OCI-LY7 (cell line): ENCODE data around the gene CARNS1. TPM values are rescaled to one million over a fixed set of nuclear protein-coding genes. Genes with fewer than 3 reads are reported as not detected.

Experiments
- BruUV-seq: library from RNA; stranded (reverse); fragments of 400-500 nt; replicated peaks from 2 replicates; lab custom pipeline; 2021; lab: Mats Ljungman, UMichigan
- CTCF ChIA-PET: fragments of 300-600 bp; sonication (Branson Sonifier 250); formaldehyde crosslinking; loops from one replicate; lab custom pipeline; 2022; ENCODE audit warnings: antibody characterized with exemption; ENCODE audit not compliant: unreplicated experiment; lab: Charles Lee
- POLR2A ChIA-PET: fragments of 300-600 bp; sonication (Branson Sonifier 250); formaldehyde crosslinking; loops from one replicate; lab custom pipeline; 2022; ENCODE audit warnings: antibody characterized with exemption; lab: Charles Lee
- DNase-seq: peaks from one replicate; pipeline ENCODE4 v3.0.0-alpha.2; 2015; ENCODE audit warnings: low spot score
- H2AFZ ChIP-seq: fragments of 200-600 bp; sonication (generic), shearing (Covaris generic); 2 replicates; pipeline ENCODE4 v1.6.1; 2014; ENCODE audit warnings: mild to moderate bottlenecking, antibody characterized with exemption, low read length, moderate library complexity
- H3K27ac ChIP-seq: fragments of 200-600 bp; sonication (generic); 2 replicates; pipeline ENCODE4 v1.5.1; 2014; ENCODE audit warnings: mixed run types, low read depth, mild to moderate bottlenecking, moderate library complexity, low read length, inconsistent platforms; ENCODE audit not compliant: poor library complexity, severe bottlenecking
- H3K36me3 ChIP-seq: fragments of 200-600 bp; sonication (generic); 2 replicates; pipeline ENCODE4 v1.6.1; 2014; ENCODE audit warnings: mild to moderate bottlenecking, antibody characterized with exemption, low read length, moderate library complexity, mixed read lengths; ENCODE audit not compliant: insufficient read depth
- H3K4me1 ChIP-seq: fragments of 200-600 bp; sonication (generic); 2 replicates; pipeline ENCODE4 v1.5.1; 2014; ENCODE audit warnings: mild to moderate bottlenecking, low read length; ENCODE audit not compliant: insufficient read depth, poor library complexity, severe bottlenecking
- H3K4me2 ChIP-seq: fragments of 200-600 bp; sonication (generic); 2 replicates; pipeline ENCODE4 v1.6.1; 2014; ENCODE audit warnings: mild to moderate bottlenecking, low read length
- H3K4me3 ChIP-seq: fragments of 200-600 bp; sonication (generic); 2 replicates; pipeline ENCODE4 v1.5.1; 2014; ENCODE audit warnings: mild to moderate bottlenecking, low read depth, low read length; ENCODE audit not compliant: poor library complexity, severe bottlenecking
- H3K79me2 ChIP-seq: fragments of 200-600 bp; sonication (generic); 2 replicates; pipeline ENCODE4 v1.6.1; 2016; ENCODE audit warnings: low read depth, mild to moderate bottlenecking, low read length, moderate library complexity, mixed read lengths; ENCODE audit not compliant: insufficient read depth
- H3K9me2 ChIP-seq: fragments of 200-600 bp; sonication (generic); 2 replicates; pipeline ENCODE4 v1.6.1; 2016; ENCODE audit warnings: mild to moderate bottlenecking, low read length, mixed read lengths; ENCODE audit not compliant: insufficient read depth
- H3K9me3 ChIP-seq: fragments of 200-600 bp; sonication (generic); 2 replicates; pipeline ENCODE4 v1.6.1; 2014; ENCODE audit warnings: mild to moderate bottlenecking, mixed run types, low read length, mixed read lengths
- H4K20me1 ChIP-seq: fragments of 200-600 bp; sonication (generic); 2 replicates; pipeline ENCODE4 v1.6.1; 2014; ENCODE audit warnings: mild to moderate bottlenecking, antibody characterized with exemption, low read length, moderate library complexity, mixed read lengths; ENCODE audit not compliant: insufficient read depth
- CTCF ChIP-seq: fragments of 200-600 bp; sonication (generic); conservative IDR thresholded peaks from 2 replicates; pipeline ENCODE4 v1.5.1; 2014; ENCODE audit warnings: mild to moderate bottlenecking, antibody characterized with exemption, low read length, moderate library complexity, mixed read lengths
- EZH2phosphoT487 ChIP-seq: fragments of 200-600 bp; sonication (generic); IDR thresholded peaks from 2 replicates; pipeline ENCODE4 v1.6.1; 2018; ENCODE audit warnings: low read depth, borderline replicate concordance, mild to moderate bottlenecking, mixed run types, antibody characterized with exemption, low read length, moderate library complexity, mixed read lengths
- intact Hi-C: fragments of 100-400 bp; cut with micrococcal nuclease; formaldehyde crosslinking; loops from one replicate; pipeline ENCODE4 v1.10.0; 2022; ENCODE audit not compliant: unreplicated experiment
- total RNA-seq, 2 experiments: library from RNA; depleted of rRNA in 1 of 2; stranded (reverse); fragments of >200 nt in 1 of 2; shearing (Covaris generic) in 1 of 2; gene quantifications; 2 replicates each; pipeline ENCODE4 v1.2.3, GENCODE V29; 2014 to 2022

The CARNS1 gene
- total RNA-seq, 2 experiments from 2014 or later, result 0.06 to 0.21 TPM

DNA sequence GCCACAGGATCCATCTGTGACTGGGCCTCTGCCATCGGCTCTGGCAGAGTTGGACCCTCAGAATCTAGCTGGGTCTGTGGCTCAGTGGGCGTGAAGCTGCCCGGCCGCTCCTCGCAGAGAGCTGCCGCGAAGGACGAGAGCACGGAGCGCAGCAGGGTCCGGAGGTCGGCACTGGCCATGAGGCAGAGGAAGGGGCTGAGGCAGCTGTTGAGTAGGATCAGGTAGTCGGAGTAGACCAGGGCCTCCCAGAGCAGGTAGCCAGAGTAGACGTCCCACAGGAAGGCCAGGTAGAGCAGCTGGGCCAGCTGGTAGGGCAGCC, 36.1 kb downstream of the CARNS1 start:
- H3K4me2 ChIP-seq, result no peak overlapping the region
- CTCF ChIA-PET, result no interaction called here
- no peaks in the 10 kb centered on the region for H4K20me1 ChIP-seq
- no peak overlapping the region for H3K27ac ChIP-seq
- no peaks in the 10 kb centered on the region for H3K9me2 ChIP-seq
- BruUV-seq, result no TSS peak
- H3K4me3 ChIP-seq, result no peak overlapping the region
- no peaks in the 10 kb centered on the region for H3K9me3 ChIP-seq
- no peak for DNase-seq
- no peak overlapping the region for H2AFZ ChIP-seq
- no peaks in the 10 kb centered on the region for H3K79me2 ChIP-seq
- TF ChIP-seq EZH2phosphoT487 (no peak), CTCF (no peak)
- H3K36me3 ChIP-seq, result no peaks in the 10 kb centered on the region
- H3K4me1 ChIP-seq, result peaks cover 46% of the 10 kb centered on the region
- intact Hi-C loops, result no loop called here
- POLR2A ChIA-PET, result interaction anchor here (0.6 to 2.6 kb wide), 2 partner anchors 12 to 14 kb away, joined by 4 to 7 read pairs; no protein-coding TSS in a partner anchor

- no TSS peak for BruUV-seq
Measured at GRCh38 chr11:67452141-67452952, 36.9 kb downstream of the CARNS1 start, which contains the start of gene GPR152. Gene GPR152 (minus strand): TSS chr11:67452729. CDS start chr11:67452724, 5 bp downstream.

More at GRCh38 chr11:67452141-67452952, 36.9 kb downstream of the CARNS1 start, which contains the start of gene GPR152:
- Histone ChIP-seq H3K27ac (no peak within 1 kb of the TSS), H4K20me1 (no peaks in the 10 kb centered on the region), H3K4me3 (no peak within 1 kb of the TSS), H3K4me1 (peaks cover 39% of the 10 kb centered on the region), H3K36me3 (no peaks in the 10 kb centered on the region), H3K9me3 (no peaks in the 10 kb centered on the region), H2AFZ (no peak within 1 kb of the TSS), H3K79me2 (no peaks in the 10 kb centered on the region), H3K9me2 (no peaks in the 10 kb centered on the region), H3K4me2 (no peak within 1 kb of the TSS)
- intact Hi-C loops, result no loop called here
- TF ChIP-seq EZH2phosphoT487 (no peak), CTCF (no peak)
- ChIA-PET CTCF (no interaction called here), POLR2A (interaction anchor here (0.6 kb wide), 1 partner anchor 11 kb away, joined by 4 read pairs; no protein-coding TSS in a partner anchor)
- no peak for DNase-seq
